GM23338 (cell line): ENCODE data around the gene ETV4. TPM values are rescaled to one million over a fixed set of nuclear protein-coding genes. Genes with fewer than 3 reads are reported as not detected.
"Not testable (repeated sequence)": the region's sequence is repeated elsewhere in the genome, so short reads cannot be mapped to it uniquely, and the experiment has no call there.

ENCODE experiments used
- ATAC-seq: fragments of 200-7000 bp; cut with Tn5 transposase; 3 replicates; pipeline ENCODE4 v1.9.1; 2020
- DNase-seq: peaks from one replicate; pipeline ENCODE4 v3.0.0-alpha.2; 2015; ENCODE audit warnings: low spot score
- H2AFZ ChIP-seq: fragments of 200-600 bp; sonication (generic); 2 replicates; pipeline ENCODE4 v1.8.0; 2016; ENCODE audit warnings: antibody characterized with exemption, mild to moderate bottlenecking, moderate library complexity
- H3F3A ChIP-seq: fragments of 200-600 bp; sonication (generic); replicated peaks from 2 replicates; pipeline ENCODE4 v1.8.0; 2017; ENCODE audit warnings: antibody characterized with exemption, mixed run types, low read depth
- H3K27ac ChIP-seq: fragments of 200-600 bp; sonication (generic); 2 replicates; pipeline ENCODE4 v1.6.1; 2016; ENCODE audit warnings: low read depth
- H3K27me3 ChIP-seq: fragments of 200-600 bp; sonication (generic); 2 replicates; pipeline ENCODE4 v1.8.0; 2016; ENCODE audit warnings: mild to moderate bottlenecking, mixed run types, moderate library complexity; ENCODE audit not compliant: insufficient read depth
- H3K36me3 ChIP-seq: fragments of 200-600 bp; sonication (generic); 2 replicates; pipeline ENCODE4 v1.8.0; 2016; ENCODE audit warnings: mild to moderate bottlenecking; ENCODE audit not compliant: insufficient read depth
- H3K4me1 ChIP-seq: fragments of 200-600 bp; sonication (generic); 2 replicates; pipeline ENCODE4 v1.8.0; 2016; ENCODE audit warnings: mild to moderate bottlenecking, moderate library complexity; ENCODE audit not compliant: insufficient read depth
- H3K4me2 ChIP-seq: fragments of 200-600 bp; sonication (generic); 2 replicates; pipeline ENCODE4 v1.7.1; 2017; ENCODE audit warnings: mixed run types
- H3K4me3 ChIP-seq: fragments of 200-600 bp; sonication (generic); 2 replicates; pipeline ENCODE4 v1.6.1; 2016; ENCODE audit warnings: mixed run types
- H3K79me2 ChIP-seq: fragments of 200-600 bp; sonication (generic); replicated peaks from 2 replicates; pipeline ENCODE4 v1.8.0; 2017; ENCODE audit warnings: mild to moderate bottlenecking; ENCODE audit not compliant: insufficient read depth
- H3K9me2 ChIP-seq: fragments of 200-600 bp; sonication (generic); 2 replicates; pipeline ENCODE4 v1.8.0; 2017; ENCODE audit not compliant: insufficient read depth
- H4K20me1 ChIP-seq: fragments of 200-600 bp; sonication (generic); replicated peaks from 2 replicates; pipeline ENCODE4 v1.8.0; 2017; ENCODE audit warnings: mild to moderate bottlenecking; ENCODE audit not compliant: insufficient read depth
- H3K27ac Mint-ChIP-seq: 2 replicates; pipeline ENCODE4 v1.8.0; 2020; ENCODE audit warnings: inconsistent platforms, mild to moderate bottlenecking, moderate library complexity, mixed read lengths
- H3K27me3 Mint-ChIP-seq: 3 replicates; pipeline ENCODE4 v1.8.0; 2022; ENCODE audit warnings: low read depth, mild to moderate bottlenecking, moderate library complexity, mixed read lengths, inconsistent platforms; ENCODE audit not compliant: insufficient read depth, poor library complexity
- H3K36me3 Mint-ChIP-seq: 3 replicates; pipeline ENCODE4 v1.8.0; 2021; ENCODE audit warnings: low read depth, mild to moderate bottlenecking, inconsistent platforms, moderate library complexity, mixed read lengths
- H3K4me1 Mint-ChIP-seq: 3 replicates; pipeline ENCODE4 v1.8.0; 2020; ENCODE audit warnings: mild to moderate bottlenecking, inconsistent platforms, mixed read lengths
- H3K4me3 Mint-ChIP-seq: 3 replicates; pipeline ENCODE4 v1.8.0; 2021; ENCODE audit warnings: moderate library complexity, mild to moderate bottlenecking, inconsistent platforms, mixed read lengths
- H3K9me3 Mint-ChIP-seq: 3 replicates; pipeline ENCODE4 v1.8.0; 2020; ENCODE audit warnings: moderate library complexity, mild to moderate bottlenecking, inconsistent platforms, mixed read lengths
- CREB1 ChIP-seq: fragments of 250-450 bp; sonication (Bioruptor Pico); IDR thresholded peaks from 2 replicates; pipeline ENCODE4 v1.5.0; 2020; ENCODE audit warnings: low read depth, mild to moderate bottlenecking, moderate library complexity
- ZNF114 ChIP-seq: fragments of 250-450 bp; sonication (Bioruptor Pico); IDR thresholded peaks from 2 replicates; pipeline ENCODE4 v1.5.0; 2020; ENCODE audit warnings: mild to moderate bottlenecking, moderate library complexity
- polyA plus RNA-seq: library from polyadenylated mRNA; unstranded; fragments of >200 nt; fragmentation: Nextera tagmentation; extraction: Ambion mirVana; gene quantifications from 2 replicates; pipeline ENCODE4 v1.2.1, GENCODE V29; 2016
- total RNA-seq: library from RNA; depleted of rRNA; stranded (reverse); fragments of >200 nt; shearing (Covaris generic); gene quantifications from 2 replicates; pipeline ENCODE4 v1.2.3, GENCODE V29; 2014
- TF ChIP-seq, protein P1 (sequence below), 2 experiments: fragments of 200-600 bp in 1 of 2; sonication (generic) in 1 of 2; conservative IDR thresholded peaks; 2 replicates each; pipeline versions ENCODE4 v1.5.1 to v1.6.1; 2016 to 2017; ENCODE audit warnings: antibody characterized with exemption in 2 of 2, low read depth in 2 of 2, mild to moderate bottlenecking in 2 of 2, moderate library complexity in 1 of 2
- TF ChIP-seq, protein P2 (sequence below): IDR thresholded peaks from 2 replicates; pipeline ENCODE4 v1.6.1; 2016; ENCODE audit warnings: antibody characterized with exemption
- TF ChIP-seq, protein P3 (sequence below): fragments of 250-450 bp; sonication (Bioruptor Pico); IDR thresholded peaks from 2 replicates; pipeline ENCODE4 v1.5.0; 2020; ENCODE audit warnings: mild to moderate bottlenecking, moderate library complexity

The ETV4 gene
- total and polyA plus RNA-seq, 2 experiments from 2014 or later = 97.2 to 149 TPM

DNA sequence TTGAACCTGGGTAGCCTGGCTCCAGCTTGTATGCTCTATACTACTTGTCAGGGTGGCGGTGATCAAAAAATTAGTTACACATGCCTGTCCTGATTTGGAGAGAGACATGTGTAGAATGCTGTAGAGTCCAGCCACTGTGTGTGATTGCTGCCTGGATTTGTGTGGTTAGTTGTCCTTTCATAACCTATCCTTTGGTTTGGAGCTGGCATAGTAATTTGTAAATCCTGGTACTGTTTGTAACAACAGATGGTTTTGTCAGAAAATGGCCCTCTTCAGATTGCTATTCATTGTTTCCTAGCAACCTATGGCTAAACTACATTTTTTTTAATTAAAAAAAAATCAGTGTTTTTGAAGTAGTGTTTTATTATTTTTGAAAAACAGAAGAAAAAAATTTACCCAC is 30.5 kb downstream of the ETV4 start (continued):
- TF ChIP-seq, protein P1, sequence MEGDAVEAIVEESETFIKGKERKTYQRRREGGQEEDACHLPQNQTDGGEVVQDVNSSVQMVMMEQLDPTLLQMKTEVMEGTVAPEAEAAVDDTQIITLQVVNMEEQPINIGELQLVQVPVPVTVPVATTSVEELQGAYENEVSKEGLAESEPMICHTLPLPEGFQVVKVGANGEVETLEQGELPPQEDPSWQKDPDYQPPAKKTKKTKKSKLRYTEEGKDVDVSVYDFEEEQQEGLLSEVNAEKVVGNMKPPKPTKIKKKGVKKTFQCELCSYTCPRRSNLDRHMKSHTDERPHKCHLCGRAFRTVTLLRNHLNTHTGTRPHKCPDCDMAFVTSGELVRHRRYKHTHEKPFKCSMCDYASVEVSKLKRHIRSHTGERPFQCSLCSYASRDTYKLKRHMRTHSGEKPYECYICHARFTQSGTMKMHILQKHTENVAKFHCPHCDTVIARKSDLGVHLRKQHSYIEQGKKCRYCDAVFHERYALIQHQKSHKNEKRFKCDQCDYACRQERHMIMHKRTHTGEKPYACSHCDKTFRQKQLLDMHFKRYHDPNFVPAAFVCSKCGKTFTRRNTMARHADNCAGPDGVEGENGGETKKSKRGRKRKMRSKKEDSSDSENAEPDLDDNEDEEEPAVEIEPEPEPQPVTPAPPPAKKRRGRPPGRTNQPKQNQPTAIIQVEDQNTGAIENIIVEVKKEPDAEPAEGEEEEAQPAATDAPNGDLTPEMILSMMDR (conservative IDR thresholded peaks at IDR 0.05; ENCODE audit: low read depth in 2 of 2) = no peak
- TF ChIP-seq, protein P2, sequence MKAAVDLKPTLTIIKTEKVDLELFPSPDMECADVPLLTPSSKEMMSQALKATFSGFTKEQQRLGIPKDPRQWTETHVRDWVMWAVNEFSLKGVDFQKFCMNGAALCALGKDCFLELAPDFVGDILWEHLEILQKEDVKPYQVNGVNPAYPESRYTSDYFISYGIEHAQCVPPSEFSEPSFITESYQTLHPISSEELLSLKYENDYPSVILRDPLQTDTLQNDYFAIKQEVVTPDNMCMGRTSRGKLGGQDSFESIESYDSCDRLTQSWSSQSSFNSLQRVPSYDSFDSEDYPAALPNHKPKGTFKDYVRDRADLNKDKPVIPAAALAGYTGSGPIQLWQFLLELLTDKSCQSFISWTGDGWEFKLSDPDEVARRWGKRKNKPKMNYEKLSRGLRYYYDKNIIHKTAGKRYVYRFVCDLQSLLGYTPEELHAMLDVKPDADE = no peak
- TF ChIP-seq ZNF114 (CRISPR knock-in tag) (no peak), CREB1 (CRISPR knock-in tag) (no peak)
- TF ChIP-seq, protein P3, sequence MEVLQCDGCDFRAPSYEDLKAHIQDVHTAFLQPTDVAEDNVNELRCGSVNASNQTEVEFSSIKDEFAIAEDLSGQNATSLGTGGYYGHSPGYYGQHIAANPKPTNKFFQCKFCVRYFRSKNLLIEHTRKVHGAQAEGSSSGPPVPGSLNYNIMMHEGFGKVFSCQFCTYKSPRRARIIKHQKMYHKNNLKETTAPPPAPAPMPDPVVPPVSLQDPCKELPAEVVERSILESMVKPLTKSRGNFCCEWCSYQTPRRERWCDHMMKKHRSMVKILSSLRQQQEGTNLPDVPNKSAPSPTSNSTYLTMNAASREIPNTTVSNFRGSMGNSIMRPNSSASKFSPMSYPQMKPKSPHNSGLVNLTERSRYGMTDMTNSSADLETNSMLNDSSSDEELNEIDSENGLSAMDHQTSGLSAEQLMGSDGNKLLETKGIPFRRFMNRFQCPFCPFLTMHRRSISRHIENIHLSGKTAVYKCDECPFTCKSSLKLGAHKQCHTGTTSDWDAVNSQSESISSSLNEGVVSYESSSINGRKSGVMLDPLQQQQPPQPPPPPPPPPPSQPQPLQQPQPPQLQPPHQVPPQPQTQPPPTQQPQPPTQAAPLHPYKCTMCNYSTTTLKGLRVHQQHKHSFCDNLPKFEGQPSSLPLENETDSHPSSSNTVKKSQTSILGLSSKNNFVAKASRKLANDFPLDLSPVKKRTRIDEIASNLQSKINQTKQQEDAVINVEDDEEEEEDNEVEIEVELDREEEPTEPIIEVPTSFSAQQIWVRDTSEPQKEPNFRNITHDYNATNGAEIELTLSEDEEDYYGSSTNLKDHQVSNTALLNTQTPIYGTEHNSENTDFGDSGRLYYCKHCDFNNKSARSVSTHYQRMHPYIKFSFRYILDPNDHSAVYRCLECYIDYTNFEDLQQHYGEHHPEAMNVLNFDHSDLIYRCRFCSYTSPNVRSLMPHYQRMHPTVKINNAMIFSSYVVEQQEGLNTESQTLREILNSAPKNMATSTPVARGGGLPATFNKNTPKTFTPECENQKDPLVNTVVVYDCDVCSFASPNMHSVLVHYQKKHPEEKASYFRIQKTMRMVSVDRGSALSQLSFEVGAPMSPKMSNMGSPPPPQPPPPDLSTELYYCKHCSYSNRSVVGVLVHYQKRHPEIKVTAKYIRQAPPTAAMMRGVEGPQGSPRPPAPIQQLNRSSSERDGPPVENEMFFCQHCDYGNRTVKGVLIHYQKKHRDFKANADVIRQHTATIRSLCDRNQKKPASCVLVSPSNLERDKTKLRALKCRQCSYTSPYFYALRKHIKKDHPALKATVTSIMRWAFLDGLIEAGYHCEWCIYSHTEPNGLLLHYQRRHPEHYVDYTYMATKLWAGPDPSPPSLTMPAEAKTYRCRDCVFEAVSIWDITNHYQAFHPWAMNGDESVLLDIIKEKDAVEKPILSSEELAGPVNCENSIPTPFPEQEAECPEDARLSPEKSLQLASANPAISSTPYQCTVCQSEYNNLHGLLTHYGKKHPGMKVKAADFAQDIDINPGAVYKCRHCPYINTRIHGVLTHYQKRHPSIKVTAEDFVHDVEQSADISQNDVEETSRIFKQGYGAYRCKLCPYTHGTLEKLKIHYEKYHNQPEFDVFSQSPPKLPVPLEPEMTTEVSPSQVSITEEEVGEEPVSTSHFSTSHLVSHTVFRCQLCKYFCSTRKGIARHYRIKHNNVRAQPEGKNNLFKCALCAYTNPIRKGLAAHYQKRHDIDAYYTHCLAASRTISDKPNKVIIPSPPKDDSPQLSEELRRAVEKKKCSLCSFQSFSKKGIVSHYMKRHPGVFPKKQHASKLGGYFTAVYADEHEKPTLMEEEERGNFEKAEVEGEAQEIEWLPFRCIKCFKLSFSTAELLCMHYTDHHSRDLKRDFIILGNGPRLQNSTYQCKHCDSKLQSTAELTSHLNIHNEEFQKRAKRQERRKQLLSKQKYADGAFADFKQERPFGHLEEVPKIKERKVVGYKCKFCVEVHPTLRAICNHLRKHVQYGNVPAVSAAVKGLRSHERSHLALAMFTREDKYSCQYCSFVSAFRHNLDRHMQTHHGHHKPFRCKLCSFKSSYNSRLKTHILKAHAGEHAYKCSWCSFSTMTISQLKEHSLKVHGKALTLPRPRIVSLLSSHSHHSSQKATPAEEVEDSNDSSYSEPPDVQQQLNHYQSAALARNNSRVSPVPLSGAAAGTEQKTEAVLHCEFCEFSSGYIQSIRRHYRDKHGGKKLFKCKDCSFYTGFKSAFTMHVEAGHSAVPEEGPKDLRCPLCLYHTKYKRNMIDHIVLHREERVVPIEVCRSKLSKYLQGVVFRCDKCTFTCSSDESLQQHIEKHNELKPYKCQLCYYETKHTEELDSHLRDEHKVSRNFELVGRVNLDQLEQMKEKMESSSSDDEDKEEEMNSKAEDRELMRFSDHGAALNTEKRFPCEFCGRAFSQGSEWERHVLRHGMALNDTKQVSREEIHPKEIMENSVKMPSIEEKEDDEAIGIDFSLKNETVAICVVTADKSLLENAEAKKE = no peak

DNA sequence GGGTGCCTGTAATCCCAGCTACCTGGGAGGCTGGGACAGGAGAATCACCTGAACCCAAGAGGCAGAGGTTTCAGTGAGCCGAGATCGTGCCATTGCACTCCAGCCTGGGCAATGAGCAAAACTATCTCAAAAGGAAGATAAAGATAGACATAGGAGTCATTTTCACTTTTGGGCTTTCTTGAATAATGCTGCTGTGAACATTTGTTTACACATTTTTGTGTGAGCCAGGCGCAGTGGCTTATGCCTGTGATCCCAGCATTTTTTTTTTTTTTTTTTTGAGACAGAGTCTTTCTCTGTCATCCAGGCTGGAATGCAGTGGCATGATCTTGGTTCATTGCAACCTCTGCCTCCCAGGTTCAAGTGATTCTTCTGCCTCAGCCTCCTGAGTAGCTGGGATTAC is 34.9 kb downstream of the ETV4 start:
- not testable (repeated sequence) for H3K9me2 ChIP-seq, H2AFZ ChIP-seq, H3K4me1 ChIP-seq, H3K79me2 ChIP-seq, H3K27me3 Mint-ChIP-seq, H3K4me3 Mint-ChIP-seq, H3K27ac Mint-ChIP-seq, H3K9me3 Mint-ChIP-seq, H3K4me2 ChIP-seq, H3K27ac ChIP-seq, H3K27me3 ChIP-seq, H3F3A ChIP-seq, H4K20me1 ChIP-seq, ATAC-seq, H3K4me3 ChIP-seq, DNase-seq, H3K4me1 Mint-ChIP-seq
- H3K36me3 ChIP-seq = peaks cover 45% of the 10 kb centered on the region
- H3K36me3 Mint-ChIP-seq = peaks cover 66% of the 10 kb centered on the region

DNA sequence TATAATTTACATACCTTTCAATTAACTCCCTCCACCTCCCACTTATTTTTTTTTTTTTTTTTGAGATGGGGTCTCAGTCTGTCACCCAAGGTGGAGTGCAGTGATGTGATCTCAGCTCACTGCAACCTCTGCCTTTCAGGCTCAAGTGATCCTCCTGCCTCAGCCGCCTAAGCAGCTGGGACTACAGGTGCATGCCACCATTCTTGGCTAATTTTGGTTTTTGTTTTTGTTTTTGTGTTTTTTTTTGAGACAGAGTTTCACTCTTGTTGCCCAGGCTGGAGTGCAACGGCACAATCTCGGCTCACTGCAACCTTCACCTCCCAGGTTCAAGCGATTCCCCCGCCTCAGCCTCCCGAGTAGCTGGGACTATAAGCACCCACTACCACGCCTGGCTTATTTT is 36.7 kb downstream of the ETV4 start:
- peaks cover 48% of the 10 kb centered on the region for H3K36me3 ChIP-seq
- peaks cover 74% of the 10 kb centered on the region for H3K36me3 Mint-ChIP-seq
- DNase-seq, H3K4me1 Mint-ChIP-seq, H3K4me3 Mint-ChIP-seq, H3K27me3 Mint-ChIP-seq, H3K4me2 ChIP-seq, H2AFZ ChIP-seq, H3K27me3 ChIP-seq, H3K27ac Mint-ChIP-seq, H3K9me3 Mint-ChIP-seq, H4K20me1 ChIP-seq, H3F3A ChIP-seq, H3K4me3 ChIP-seq, ATAC-seq, H3K4me1 ChIP-seq, H3K79me2 ChIP-seq, H3K27ac ChIP-seq, H3K9me2 ChIP-seq: not testable (repeated sequence)
